MCF 10A (cell line): ENCODE results near the gene CRKL. TPM values are rescaled to one million over a fixed set of nuclear protein-coding genes. Genes with fewer than 3 reads are reported as not detected.

ENCODE experiments used
- BruUV-seq: library from RNA; stranded (reverse); fragments of 400-500 nt; replicated peaks from 2 replicates; lab custom pipeline; 2021; lab: Mats Ljungman, UMichigan
- CTCF ChIA-PET: fragments of 300-600 bp; sonication (Branson Sonifier 250); formaldehyde crosslinking; extraction: SDS; loops from one replicate; lab custom pipeline; 2021; ENCODE audit warnings: antibody characterized with exemption, inconsistent platforms; lab: Yijun Ruan, JAX
- POLR2A ChIA-PET: fragments of 300-600, 350-650 bp; sonication (Branson Sonifier 250); formaldehyde crosslinking; extraction: SDS; loops from one replicate; lab custom pipeline; 2020; ENCODE audit warnings: antibody characterized with exemption, inconsistent platforms; lab: Yijun Ruan, JAX
- DNase-seq: peaks from one replicate; pipeline ENCODE4 v3.0.0-alpha.2; 2018; ENCODE audit not compliant: unreplicated experiment
- H3K27ac Mint-ChIP-seq: one replicate; pipeline ENCODE4 v1.8.0; 2022; ENCODE audit warnings: mild to moderate bottlenecking, low read depth, mixed read lengths; ENCODE audit not compliant: unreplicated experiment
- H3K27me3 Mint-ChIP-seq: one replicate; pipeline ENCODE4 v1.8.0; 2022; ENCODE audit warnings: mixed read lengths; ENCODE audit not compliant: insufficient read depth, unreplicated experiment
- H3K36me3 Mint-ChIP-seq: one replicate; pipeline ENCODE4 v1.8.0; 2022; ENCODE audit warnings: mild to moderate bottlenecking, moderate library complexity, mixed read lengths; ENCODE audit not compliant: insufficient read depth, unreplicated experiment
- H3K4me1 Mint-ChIP-seq: one replicate; pipeline ENCODE4 v1.8.0; 2022; ENCODE audit warnings: mixed read lengths; ENCODE audit not compliant: insufficient read depth, unreplicated experiment
- H3K4me3 Mint-ChIP-seq: one replicate; pipeline ENCODE4 v1.8.0; 2022; ENCODE audit warnings: mild to moderate bottlenecking, moderate library complexity, mixed read lengths; ENCODE audit not compliant: unreplicated experiment
- H3K9me3 Mint-ChIP-seq: one replicate; pipeline ENCODE4 v1.8.0; 2022; ENCODE audit warnings: mixed read lengths; ENCODE audit not compliant: unreplicated experiment
- intact Hi-C: fragments of 100-400 bp; cut with micrococcal nuclease; formaldehyde crosslinking; loops from 2 replicates; pipeline ENCODE4 v1.14.1; 2022
- total RNA-seq: library from RNA; stranded (reverse); gene quantifications from 2 replicates; pipeline ENCODE4 v1.2.3, GENCODE V29; 2022
- TF ChIP-seq, protein P1 (sequence below): fragments of 200-600 bp; IDR thresholded peaks from one replicate; pipeline ENCODE4 v1.8.0; 2022; ENCODE audit warnings: antibody characterized with exemption, mild to moderate bottlenecking; ENCODE audit not compliant: unreplicated experiment

CRKL gene
- total RNA-seq, 1 experiment from 2014 or later = 74.0 TPM

DNA sequence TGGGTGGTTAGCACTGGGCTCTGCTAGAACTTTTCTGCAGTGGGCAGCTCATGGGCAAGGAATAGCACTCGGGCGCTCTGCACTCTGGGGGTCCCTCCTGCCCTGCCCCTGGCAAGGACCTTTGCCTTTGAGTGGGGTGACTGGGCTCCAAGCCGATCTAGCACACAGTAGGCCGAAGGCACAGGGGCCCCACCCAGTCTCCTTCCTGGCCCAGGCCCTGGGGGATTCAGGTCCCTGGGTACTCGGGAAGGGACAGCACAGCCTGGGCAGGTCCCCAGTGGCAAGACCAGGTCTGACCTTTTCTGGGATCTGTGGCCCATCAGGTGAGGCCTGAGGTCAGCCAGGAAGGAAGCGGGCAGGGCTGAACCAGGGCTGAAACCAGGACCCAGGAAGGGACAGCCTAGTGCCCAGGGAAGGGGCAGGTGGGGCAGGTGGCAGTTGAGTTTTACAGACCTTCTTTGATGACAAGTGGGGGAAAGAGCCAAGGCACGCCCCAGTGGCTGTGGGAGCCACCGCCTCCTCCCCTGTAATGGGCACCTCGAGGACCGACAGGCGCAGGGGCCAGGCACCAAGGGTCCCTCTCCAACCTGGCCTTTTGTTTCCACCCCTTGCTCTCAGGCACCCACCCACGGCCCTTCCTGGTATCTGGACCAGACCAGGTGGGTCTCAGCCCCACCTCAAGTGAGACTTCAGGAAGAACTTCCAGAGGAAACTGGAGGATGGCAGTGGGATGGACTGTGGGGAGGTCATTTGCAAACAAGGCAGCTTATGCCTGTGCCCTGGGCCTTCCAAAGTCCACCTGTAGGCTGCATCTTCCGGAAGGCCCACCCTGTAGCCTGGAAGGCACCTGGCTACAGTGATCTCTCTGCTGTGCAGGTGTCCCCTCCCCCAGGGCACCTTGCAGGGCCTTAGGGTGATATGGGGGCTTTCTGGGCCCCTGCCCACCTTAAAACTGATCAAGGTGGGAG lies 49.0 kb downstream of the CRKL start:
- intact Hi-C loops = no loop called here
- Mint-ChIP-seq H3K27me3 (no peaks in the 10 kb centered on the region), H3K4me3 (no peak overlapping the region), H3K27ac (no peak overlapping the region), H3K36me3 (no peaks in the 10 kb centered on the region), H3K4me1 (no peaks in the 10 kb centered on the region), H3K9me3 (no peaks in the 10 kb centered on the region)
- TF ChIP-seq, protein P1, sequence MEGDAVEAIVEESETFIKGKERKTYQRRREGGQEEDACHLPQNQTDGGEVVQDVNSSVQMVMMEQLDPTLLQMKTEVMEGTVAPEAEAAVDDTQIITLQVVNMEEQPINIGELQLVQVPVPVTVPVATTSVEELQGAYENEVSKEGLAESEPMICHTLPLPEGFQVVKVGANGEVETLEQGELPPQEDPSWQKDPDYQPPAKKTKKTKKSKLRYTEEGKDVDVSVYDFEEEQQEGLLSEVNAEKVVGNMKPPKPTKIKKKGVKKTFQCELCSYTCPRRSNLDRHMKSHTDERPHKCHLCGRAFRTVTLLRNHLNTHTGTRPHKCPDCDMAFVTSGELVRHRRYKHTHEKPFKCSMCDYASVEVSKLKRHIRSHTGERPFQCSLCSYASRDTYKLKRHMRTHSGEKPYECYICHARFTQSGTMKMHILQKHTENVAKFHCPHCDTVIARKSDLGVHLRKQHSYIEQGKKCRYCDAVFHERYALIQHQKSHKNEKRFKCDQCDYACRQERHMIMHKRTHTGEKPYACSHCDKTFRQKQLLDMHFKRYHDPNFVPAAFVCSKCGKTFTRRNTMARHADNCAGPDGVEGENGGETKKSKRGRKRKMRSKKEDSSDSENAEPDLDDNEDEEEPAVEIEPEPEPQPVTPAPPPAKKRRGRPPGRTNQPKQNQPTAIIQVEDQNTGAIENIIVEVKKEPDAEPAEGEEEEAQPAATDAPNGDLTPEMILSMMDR = no peak
- ChIA-PET CTCF (no interaction called here), POLR2A (interaction anchor here (0.5 to 0.7 kb wide), 2 partner anchors 73 to 359 kb away, joined by 3 read pairs; no protein-coding TSS in a partner anchor)
- BruUV-seq = no TSS peak
- no peak for DNase-seq

DNA sequence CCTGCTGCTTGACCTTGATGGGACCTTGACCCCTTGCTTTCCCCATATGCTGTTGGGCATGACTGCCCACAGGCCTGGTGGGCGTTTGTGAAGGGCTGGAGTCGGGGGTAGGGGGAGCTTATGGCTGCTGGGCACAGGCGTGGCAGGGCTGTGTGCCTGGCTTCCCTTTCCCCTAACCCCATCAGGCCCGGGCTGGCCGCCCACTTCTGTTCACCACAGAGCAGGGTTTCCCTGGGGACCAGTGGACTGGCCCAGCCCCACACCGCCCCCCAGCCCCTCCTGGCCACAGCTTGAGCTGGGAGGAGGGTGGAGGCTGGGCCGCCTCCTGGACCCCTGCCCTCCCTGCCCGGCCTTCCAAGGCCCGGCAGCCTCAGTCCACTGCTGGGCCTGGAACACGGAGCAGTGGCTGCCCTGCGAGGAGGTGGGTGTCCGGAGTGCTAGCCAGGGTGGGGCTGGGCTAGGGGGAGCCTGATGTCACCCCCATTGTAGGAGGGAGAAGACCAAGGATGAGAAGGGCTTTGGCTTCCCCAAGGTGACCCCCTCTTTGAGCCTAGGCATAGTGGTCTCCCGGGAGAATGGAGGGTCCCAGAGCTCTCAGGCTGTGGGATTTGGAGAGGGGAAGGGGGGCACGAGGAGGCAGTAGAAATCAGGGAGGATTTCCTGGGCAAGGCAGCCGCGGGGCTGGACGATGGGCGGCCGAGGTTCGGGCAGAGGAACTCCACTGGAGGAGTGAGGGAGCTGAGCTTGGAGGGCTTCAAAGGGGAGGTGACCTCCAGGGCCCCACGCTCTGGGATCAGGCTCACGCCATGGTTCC lies 49.9 kb downstream of the CRKL start, which contains the start of gene AIFM3:
Gene AIFM3, plus strand, starts transcription at position 373 of the 814 bp plus-strand sequence. CDS start 690 bp downstream, outside the sequence.
- H3K4me3 Mint-ChIP-seq = no peak within 1 kb of the TSS
- TF ChIP-seq, protein P1 = no peak
- H3K36me3 Mint-ChIP-seq = no peaks in the 10 kb centered on the region
- DNase-seq = no peak
- no TSS peak for BruUV-seq
- intact Hi-C loops = no loop called here
- POLR2A ChIA-PET = no interaction called here
- CTCF ChIA-PET = interaction anchor here (1.1 kb wide), 1 partner anchor 15 kb away, joined by 3 read pairs; the partner anchor contains the start of gene LZTR1
- H3K27me3 Mint-ChIP-seq = no peaks in the 10 kb centered on the region
- no peak within 1 kb of the TSS for H3K27ac Mint-ChIP-seq
- no peaks in the 10 kb centered on the region for H3K4me1 Mint-ChIP-seq
- H3K9me3 Mint-ChIP-seq = no peaks in the 10 kb centered on the region

DNA sequence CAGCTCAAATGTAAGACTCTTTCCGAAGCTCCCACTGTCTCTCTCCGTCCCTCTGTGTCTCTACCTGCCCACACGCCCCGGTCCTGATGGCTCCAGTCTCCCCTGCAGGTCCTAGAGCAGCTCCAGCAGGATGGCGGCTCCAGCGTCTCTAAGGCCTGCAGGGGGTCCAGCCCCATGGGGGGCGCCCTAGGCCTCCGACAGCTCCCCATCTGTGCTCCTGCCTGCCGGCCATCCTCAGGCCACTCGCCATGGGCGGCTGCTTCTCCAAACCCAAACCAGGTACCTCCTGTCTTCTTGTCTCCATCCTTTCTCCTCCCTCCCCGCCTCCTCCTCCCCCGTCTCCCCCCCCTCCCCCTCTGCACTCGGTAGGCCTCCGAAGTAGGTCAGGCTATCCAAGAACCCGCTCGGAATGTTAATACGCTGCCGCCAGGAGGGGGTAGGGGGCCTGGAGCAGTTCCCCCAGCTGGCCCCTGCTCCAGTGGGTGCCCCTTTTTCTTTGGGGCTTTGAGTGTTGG lies 50.5 kb downstream of the CRKL start:
- Mint-ChIP-seq H3K27me3 (no peaks in the 10 kb centered on the region), H3K4me3 (no peak overlapping the region), H3K36me3 (no peaks in the 10 kb centered on the region), H3K9me3 (no peaks in the 10 kb centered on the region), H3K27ac (no peak overlapping the region), H3K4me1 (no peaks in the 10 kb centered on the region)
- TF ChIP-seq, protein P1 = no peak
- POLR2A ChIA-PET = no interaction called here
- CTCF ChIA-PET = interaction anchor here (1.1 kb wide), 1 partner anchor 14 kb away, joined by 3 read pairs; the partner anchor contains the start of gene LZTR1
- DNase-seq = no peak
- intact Hi-C loops = no loop called here
- no TSS peak for BruUV-seq
